Activated CD4-positive, alpha-beta T cell treated with anti-CD3 and anti-CD28 coated beads, Interleukin-2, Interleukin-4, amounts not matched to agents 100 ng/mL and 50 ng/mL, durations not matched to agents 16 hours and 8 hours (primary cell): ENCODE measurements around the gene ACSF2.
"Not testable (repeated sequence)": the region's sequence is repeated elsewhere in the genome, so short reads cannot be mapped to it uniquely, and the experiment has no call there.

Source experiments
- DNase-seq: peaks from one replicate; pipeline ENCODE4 v3.0.0-alpha.2; 2020; ENCODE audit warnings: low spot score

Gene ACSF2

GRCh38 chr17:50425682-50426471 is at the start of gene ACSF2:
TSS of gene ACSF2 (plus strand) at chr17:50426218. CDS start at chr17:50426262, 44 bp downstream.
- peak; percentile 68 for DNase-seq

- DNase-seq, result no peak
Measured at GRCh38 chr17:50379351-50380132, 46.5 kb upstream of the ACSF2 start.

GRCh38 chr17:50380369-50381259 is 45.4 kb upstream of the ACSF2 start:
- DNase-seq, result no peak

GRCh38 chr17:50381260-50381815 is 44.7 kb upstream of the ACSF2 start:
- DNase-seq, result no peak

- no peak for DNase-seq
Measured at GRCh38 chr17:50381920-50382319, 44.1 kb upstream of the ACSF2 start.

- no peak for DNase-seq
Measured at GRCh38 chr17:50382931-50383330, 43.1 kb upstream of the ACSF2 start.

- no peak for DNase-seq
Measured at GRCh38 chr17:50386510-50386909, 39.5 kb upstream of the ACSF2 start.

GRCh38 chr17:50388728-50389127 is 37.3 kb upstream of the ACSF2 start:
- DNase-seq, result no peak

- no peak for DNase-seq
Measured at GRCh38 chr17:50389534-50389933, 36.5 kb upstream of the ACSF2 start.

- DNase-seq, result no peak
Measured at GRCh38 chr17:50392621-50393020, 33.4 kb upstream of the ACSF2 start.

GRCh38 chr17:50393700-50394099 is 32.3 kb upstream of the ACSF2 start:
- DNase-seq, result no peak

- DNase-seq, result no peak
Measured at GRCh38 chr17:50394711-50395110, 31.3 kb upstream of the ACSF2 start.

GRCh38 chr17:50396261-50397110 is 29.5 kb upstream of the ACSF2 start:
- no peak for DNase-seq

GRCh38 chr17:50397111-50397918 is 28.7 kb upstream of the ACSF2 start, which contains the start of gene LRRC59:
TSS of gene LRRC59 (minus strand) at chr17:50397523. CDS start at chr17:50397317, 206 bp downstream.
- peak; percentile 94 for DNase-seq

- no peak for DNase-seq
Measured at GRCh38 chr17:50397919-50398285, 28.1 kb upstream of the ACSF2 start.

- not testable (repeated sequence) for DNase-seq
Measured at GRCh38 chr17:50398672-50399071, 27.3 kb upstream of the ACSF2 start.

- not testable (repeated sequence) for DNase-seq
Measured at GRCh38 chr17:50399591-50399990, 26.4 kb upstream of the ACSF2 start.

GRCh38 chr17:50405351-50405750 is 20.7 kb upstream of the ACSF2 start:
- DNase-seq, result not testable (repeated sequence)

GRCh38 chr17:50406578-50406977 is 19.4 kb upstream of the ACSF2 start:
- no peak for DNase-seq

GRCh38 chr17:50407921-50408320 is 18.1 kb upstream of the ACSF2 start:
- DNase-seq, result no peak
